ENCODE data around the gene ZNF787.

ZNF787 gene

GRCh38 chr19:56133858-56134653, 13.0 kb upstream of the ZNF787 start:
- Histone ChIP-seq H3K14ac (ENCODE audit: low read length in 2 of 2) (no peak overlapping the region), H3K27me3 (ENCODE audit: control insufficient read depth in 1 of 2, insufficient read depth in 1 of 2, low read length in 2 of 2) (no peaks in the 10 kb centered on the region), H3K4me1 (ENCODE audit: control insufficient read depth, insufficient read depth, low read depth, low read length) (no peaks in the 10 kb centered on the region), H2AK5ac (ENCODE audit: low read length, severe bottlenecking) (no peak overlapping the region), H3K79me1 (replicated peaks; ENCODE audit: low read length, poor library complexity, severe bottlenecking) (no peaks in the 10 kb centered on the region), H3K18ac (ENCODE audit: low read depth in 1 of 2, low read length in 2 of 2) (no peak overlapping the region), H4K8ac (ENCODE audit: low read length) (no peak overlapping the region), H3K4me3 (ENCODE audit: insufficient read depth in 1 of 2, low read depth in 1 of 2, low read length in 2 of 2) (no peak overlapping the region), H2BK5ac (ENCODE audit: low read depth, low read length, poor library complexity, severe bottlenecking) (no peak overlapping the region), H2BK12ac (ENCODE audit: low read length in 2 of 2) (no peak overlapping the region), H3K23ac (ENCODE audit: low read length in 2 of 2) (peak overlapping the region in 1 of 2 experiments; percentile 18), H2BK120ac (ENCODE audit: low read depth, low read length) (no peak overlapping the region), H3K27ac (ENCODE audit: low read length, poor library complexity, severe bottlenecking) (no peak overlapping the region), H2AFZ (ENCODE audit: low read depth, low read length) (no peak overlapping the region), H3K4me2 (ENCODE audit: low read length, poor library complexity, severe bottlenecking) (no peak overlapping the region), H3K4ac (ENCODE audit: low read depth in 1 of 2, low read length in 2 of 2) (no peak overlapping the region), H4K91ac (ENCODE audit: low read length) (no peak overlapping the region), H3K9ac (ENCODE audit: low read length) (no peak overlapping the region), H2BK15ac (ENCODE audit: low read depth, poor library complexity, severe bottlenecking) (peak overlapping the region; percentile 6), H3K9me3 (ENCODE audit: control insufficient read depth, low read length) (no peaks in the 10 kb centered on the region), H3K36me3 (ENCODE audit: control insufficient read depth in 1 of 2, insufficient read depth in 2 of 2, low read depth in 1 of 2, low read length in 2 of 2) (no peaks in the 10 kb centered on the region)
- 78% methylated on average over 12 of the region's 14 CpGs for WGBS
- DNase-seq = no peak

DNA sequence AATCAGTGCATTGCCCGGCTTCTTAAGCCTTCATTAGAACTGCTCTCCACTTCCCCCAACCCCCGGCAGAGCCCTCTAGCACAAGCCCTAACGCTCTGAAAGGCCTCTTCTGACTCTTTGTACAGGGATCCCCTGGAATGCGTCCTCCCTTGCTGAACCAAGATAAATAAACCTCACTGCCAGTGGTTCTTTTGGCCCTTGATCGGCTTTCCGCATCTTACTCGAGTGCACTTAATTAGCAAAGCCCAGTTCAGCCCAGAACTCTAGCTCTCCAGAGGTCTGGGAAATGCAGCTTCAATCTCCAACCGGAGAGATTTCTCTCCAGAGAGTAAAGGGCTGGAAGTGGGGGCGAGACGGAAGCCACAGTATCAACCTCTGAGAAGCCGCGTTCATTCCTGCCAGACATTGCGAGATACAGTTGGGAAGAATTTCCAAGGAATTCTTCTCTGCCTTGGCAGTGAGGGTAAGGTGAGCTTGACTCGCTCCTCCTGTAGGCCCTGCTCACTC, 11.3 kb upstream of the ZNF787 start:
- Histone ChIP-seq H2BK12ac (ENCODE audit: low read length in 2 of 2) (no peak overlapping the region), H3K14ac (ENCODE audit: low read length in 2 of 2) (no peak overlapping the region), H4K8ac (ENCODE audit: low read length) (no peak overlapping the region), H2AFZ (ENCODE audit: low read depth, low read length) (no peak overlapping the region), H3K23ac (ENCODE audit: low read length in 2 of 2) (no peak overlapping the region), H3K4me1 (ENCODE audit: control insufficient read depth, insufficient read depth, low read depth, low read length) (no peaks in the 10 kb centered on the region), H4K91ac (ENCODE audit: low read length) (no peak overlapping the region), H2BK15ac (ENCODE audit: low read depth, poor library complexity, severe bottlenecking) (no peak overlapping the region), H2AK5ac (ENCODE audit: low read length, severe bottlenecking) (no peak overlapping the region), H3K4me3 (ENCODE audit: insufficient read depth in 1 of 2, low read depth in 1 of 2, low read length in 2 of 2) (peak overlapping the region in 1 of 2 experiments; percentile 14), H2BK5ac (ENCODE audit: low read depth, low read length, poor library complexity, severe bottlenecking) (no peak overlapping the region), H3K4ac (ENCODE audit: low read depth in 1 of 2, low read length in 2 of 2) (no peak overlapping the region), H2BK120ac (ENCODE audit: low read depth, low read length) (peak overlapping the region; percentile 34), H3K18ac (ENCODE audit: low read depth in 1 of 2, low read length in 2 of 2) (no peak overlapping the region), H3K27ac (ENCODE audit: low read length, poor library complexity, severe bottlenecking) (no peak overlapping the region), H3K9ac (ENCODE audit: low read length) (peak overlapping the region; percentile 75), H3K79me1 (replicated peaks; ENCODE audit: low read length, poor library complexity, severe bottlenecking) (no peaks in the 10 kb centered on the region), H3K9me3 (ENCODE audit: control insufficient read depth, low read length) (no peaks in the 10 kb centered on the region), H3K36me3 (ENCODE audit: control insufficient read depth in 1 of 2, insufficient read depth in 2 of 2, low read depth in 1 of 2, low read length in 2 of 2) (no peaks in the 10 kb centered on the region), H3K4me2 (ENCODE audit: low read length, poor library complexity, severe bottlenecking) (no peak overlapping the region), H3K27me3 (ENCODE audit: control insufficient read depth in 1 of 2, insufficient read depth in 1 of 2, low read length in 2 of 2) (no peaks in the 10 kb centered on the region)
- DNase-seq = no peak
- WGBS = 72% methylated on average over 14 of the region's 14 CpGs

DNA sequence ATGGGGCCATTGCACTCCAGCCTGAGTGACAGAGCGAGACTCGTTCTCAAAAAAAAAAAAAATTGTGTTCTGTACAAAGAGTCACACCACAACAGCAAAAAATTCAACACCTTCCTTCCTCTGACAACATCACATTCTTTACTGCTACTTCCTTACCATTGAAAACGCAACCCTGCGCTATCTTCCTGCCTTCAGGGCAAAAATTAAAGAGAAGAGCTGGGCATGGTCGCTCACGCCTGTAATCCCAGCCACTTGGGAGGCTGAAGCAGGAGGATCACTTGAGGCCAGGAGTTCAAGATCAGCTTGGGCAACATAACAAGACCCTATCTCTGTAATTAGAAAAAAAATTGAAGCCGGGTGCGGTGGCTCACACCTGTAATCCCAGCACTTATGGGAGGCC, 10.6 kb upstream of the ZNF787 start:
- H4K8ac ChIP-seq (ENCODE audit: low read length) = no peak overlapping the region
- H2AFZ ChIP-seq (ENCODE audit: low read depth, low read length) = no peak overlapping the region
- H2AK5ac ChIP-seq (ENCODE audit: low read length, severe bottlenecking) = no peak overlapping the region
- H4K91ac ChIP-seq (ENCODE audit: low read length) = no peak overlapping the region
- WGBS = 93% methylated on average over 8 of the region's 8 CpGs
- no peak overlapping the region for H2BK120ac ChIP-seq (ENCODE audit: low read depth, low read length)
- no peak overlapping the region for H3K4me3 ChIP-seq (ENCODE audit: insufficient read depth in 1 of 2, low read depth in 1 of 2, low read length in 2 of 2)
- no peaks in the 10 kb centered on the region for H3K27me3 ChIP-seq (ENCODE audit: control insufficient read depth in 1 of 2, insufficient read depth in 1 of 2, low read length in 2 of 2)
- no peaks in the 10 kb centered on the region for H3K9me3 ChIP-seq (ENCODE audit: control insufficient read depth, low read length)
- DNase-seq = no peak
- H3K9ac ChIP-seq (ENCODE audit: low read length) = no peak overlapping the region
- H3K79me1 ChIP-seq (replicated peaks; ENCODE audit: low read length, poor library complexity, severe bottlenecking) = no peaks in the 10 kb centered on the region
- no peaks in the 10 kb centered on the region for H3K36me3 ChIP-seq (ENCODE audit: control insufficient read depth in 1 of 2, insufficient read depth in 2 of 2, low read depth in 1 of 2, low read length in 2 of 2)
- no peak overlapping the region for H2BK15ac ChIP-seq (ENCODE audit: low read depth, poor library complexity, severe bottlenecking)
- H3K23ac ChIP-seq (ENCODE audit: low read length in 2 of 2) = no peak overlapping the region
- no peak overlapping the region for H3K4ac ChIP-seq (ENCODE audit: low read depth in 1 of 2, low read length in 2 of 2)
- H2BK12ac ChIP-seq (ENCODE audit: low read length in 2 of 2) = no peak overlapping the region
- no peaks in the 10 kb centered on the region for H3K4me1 ChIP-seq (ENCODE audit: control insufficient read depth, insufficient read depth, low read depth, low read length)
- no peak overlapping the region for H3K27ac ChIP-seq (ENCODE audit: low read length, poor library complexity, severe bottlenecking)
- H3K14ac ChIP-seq (ENCODE audit: low read length in 2 of 2) = no peak overlapping the region
- no peak overlapping the region for H3K18ac ChIP-seq (ENCODE audit: low read depth in 1 of 2, low read length in 2 of 2)
- no peak overlapping the region for H2BK5ac ChIP-seq (ENCODE audit: low read depth, low read length, poor library complexity, severe bottlenecking)
- no peak overlapping the region for H3K4me2 ChIP-seq (ENCODE audit: low read length, poor library complexity, severe bottlenecking)

DNA sequence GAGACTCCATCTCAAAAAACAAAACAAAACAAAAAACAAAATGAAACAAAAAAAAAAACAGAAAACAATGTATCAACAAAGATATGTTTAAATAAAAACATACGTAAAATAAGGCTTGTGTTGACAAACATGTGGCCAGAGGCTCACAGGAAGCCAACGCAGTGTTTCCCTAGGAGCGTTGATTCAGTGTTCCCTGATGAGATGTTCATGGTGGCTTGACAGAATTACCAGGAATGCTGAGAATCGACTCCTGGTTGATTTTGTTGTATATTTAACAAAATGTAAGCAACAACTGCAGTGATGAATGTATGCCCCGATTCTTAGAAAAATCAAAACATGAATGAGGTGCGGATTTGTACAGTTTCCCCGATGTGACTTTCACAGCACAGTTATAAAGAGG, 8.9 kb upstream of the ZNF787 start:
- Histone ChIP-seq H3K4ac (ENCODE audit: low read depth in 1 of 2, low read length in 2 of 2) (no peak overlapping the region), H2AFZ (ENCODE audit: low read depth, low read length) (no peak overlapping the region), H3K23ac (ENCODE audit: low read length in 2 of 2) (no peak overlapping the region), H2AK5ac (ENCODE audit: low read length, severe bottlenecking) (no peak overlapping the region), H2BK120ac (ENCODE audit: low read depth, low read length) (no peak overlapping the region), H3K9me3 (ENCODE audit: control insufficient read depth, low read length) (no peaks in the 10 kb centered on the region), H3K18ac (ENCODE audit: low read depth in 1 of 2, low read length in 2 of 2) (no peak overlapping the region), H3K14ac (ENCODE audit: low read length in 2 of 2) (no peak overlapping the region), H3K4me2 (ENCODE audit: low read length, poor library complexity, severe bottlenecking) (no peak overlapping the region), H3K79me1 (replicated peaks; ENCODE audit: low read length, poor library complexity, severe bottlenecking) (no peaks in the 10 kb centered on the region), H2BK5ac (ENCODE audit: low read depth, low read length, poor library complexity, severe bottlenecking) (no peak overlapping the region), H3K4me1 (ENCODE audit: control insufficient read depth, insufficient read depth, low read depth, low read length) (peaks cover 2% of the 10 kb centered on the region), H3K4me3 (ENCODE audit: insufficient read depth in 1 of 2, low read depth in 1 of 2, low read length in 2 of 2) (no peak overlapping the region), H3K27me3 (ENCODE audit: control insufficient read depth in 1 of 2, insufficient read depth in 1 of 2, low read length in 2 of 2) (no peaks in the 10 kb centered on the region), H2BK15ac (ENCODE audit: low read depth, poor library complexity, severe bottlenecking) (no peak overlapping the region), H4K8ac (ENCODE audit: low read length) (no peak overlapping the region), H4K91ac (ENCODE audit: low read length) (no peak overlapping the region), H3K36me3 (ENCODE audit: control insufficient read depth in 1 of 2, insufficient read depth in 2 of 2, low read depth in 1 of 2, low read length in 2 of 2) (no peaks in the 10 kb centered on the region), H3K9ac (ENCODE audit: low read length) (no peak overlapping the region), H2BK12ac (ENCODE audit: low read length in 2 of 2) (no peak overlapping the region), H3K27ac (ENCODE audit: low read length, poor library complexity, severe bottlenecking) (no peak overlapping the region)
- no peak for DNase-seq
- WGBS = 91% methylated on average over 7 of the region's 7 CpGs

Measured in mesenchymal stem cell (in vitro differentiated cells and primary cell).